ENCODE results near the gene SUCLG2.
"Not testable (repeated sequence)": the region's sequence is repeated elsewhere in the genome, so short reads cannot be mapped to it uniquely, and the experiment has no call there.

SUCLG2 gene

GRCh38 chr3:67608034-67608433 is 46.4 kb downstream of the SUCLG2 start:
- DNase-seq (ENCODE audit: low spot score) = no peak

- no peak for DNase-seq (ENCODE audit: low spot score)
Observed at GRCh38 chr3:67605377-67605776, 49.0 kb downstream of the SUCLG2 start.

- DNase-seq (ENCODE audit: low spot score) = no peak
Observed at GRCh38 chr3:67602816-67603215, 51.6 kb downstream of the SUCLG2 start.

- no peak for DNase-seq (ENCODE audit: low spot score)
Observed at GRCh38 chr3:67601919-67602608, 52.3 kb downstream of the SUCLG2 start.

- DNase-seq (ENCODE audit: low spot score) = no peak
Observed at GRCh38 chr3:67601385-67601784, 53.0 kb downstream of the SUCLG2 start.

- DNase-seq (ENCODE audit: low spot score) = no peak
Observed at GRCh38 chr3:67599821-67600220, 54.6 kb downstream of the SUCLG2 start.

GRCh38 chr3:67598814-67599556 is 55.4 kb downstream of the SUCLG2 start:
- no peak for DNase-seq (ENCODE audit: low spot score)

- DNase-seq (ENCODE audit: low spot score) = no peak
Observed at GRCh38 chr3:67595424-67595823, 59.0 kb downstream of the SUCLG2 start.

GRCh38 chr3:67593761-67594234 is 60.6 kb downstream of the SUCLG2 start:
- no peak for DNase-seq (ENCODE audit: low spot score)

GRCh38 chr3:67592057-67592456 is 62.4 kb downstream of the SUCLG2 start:
- no peak for DNase-seq (ENCODE audit: low spot score)

GRCh38 chr3:67587811-67588210 is 66.6 kb downstream of the SUCLG2 start:
- no peak for DNase-seq (ENCODE audit: low spot score)

- no peak for DNase-seq (ENCODE audit: low spot score)
Observed at GRCh38 chr3:67587301-67587700, 67.1 kb downstream of the SUCLG2 start.

GRCh38 chr3:67584608-67585007 is 69.8 kb downstream of the SUCLG2 start:
- not testable (repeated sequence) for DNase-seq (ENCODE audit: low spot score)

- DNase-seq (ENCODE audit: low spot score) = no peak
Observed at GRCh38 chr3:67580430-67581000, 73.9 kb downstream of the SUCLG2 start.

GRCh38 chr3:67578416-67578815 is 76.0 kb downstream of the SUCLG2 start:
- no peak for DNase-seq (ENCODE audit: low spot score)

- no peak for DNase-seq (ENCODE audit: low spot score)
Observed at GRCh38 chr3:67576441-67576840, 78.0 kb downstream of the SUCLG2 start.

- DNase-seq (ENCODE audit: low spot score) = no peak
Observed at GRCh38 chr3:67569324-67569723, 85.1 kb downstream of the SUCLG2 start.

- no peak for DNase-seq (ENCODE audit: low spot score)
Observed at GRCh38 chr3:67567893-67568292, 86.5 kb downstream of the SUCLG2 start.

- no peak for DNase-seq (ENCODE audit: low spot score)
Observed at GRCh38 chr3:67564973-67565372, 89.4 kb downstream of the SUCLG2 start.

GRCh38 chr3:67564008-67564407 is 90.4 kb downstream of the SUCLG2 start:
- no peak for DNase-seq (ENCODE audit: low spot score)

- no peak for DNase-seq (ENCODE audit: low spot score)
Observed at GRCh38 chr3:67561667-67562394, 92.6 kb downstream of the SUCLG2 start.

GRCh38 chr3:67561266-67561665 is 93.1 kb downstream of the SUCLG2 start:
- DNase-seq (ENCODE audit: low spot score) = no peak
